Left ventricle myocardium inferior (tissue), 1 donor: ENCODE results near the gene MAP1B. TPM values are rescaled to one million over a fixed set of nuclear protein-coding genes. Genes with fewer than 3 reads are reported as not detected.

Experiments used
- DNase-seq: peaks from one replicate; pipeline ENCODE4 v3.0.0-alpha.2; 2020
- H3K27ac ChIP-seq: fragments of 200-600 bp; replicated peaks from 2 replicates; pipeline ENCODE4 v1.8.0; 2021
- H3K27me3 ChIP-seq: fragments of 200-600 bp; 2 replicates; pipeline ENCODE4 v1.8.0; 2021; ENCODE audit warnings: low read depth
- H3K36me3 ChIP-seq: fragments of 200-600 bp; 2 replicates; pipeline ENCODE4 v1.8.0; 2021
- H3K4me1 ChIP-seq: fragments of 200-600 bp; 2 replicates; pipeline ENCODE4 v1.8.0; 2021
- H3K4me3 ChIP-seq: fragments of 200-600 bp; 2 replicates; pipeline ENCODE4 v1.8.0; 2021; ENCODE audit warnings: mild to moderate bottlenecking, moderate library complexity
- H3K9me3 ChIP-seq: fragments of 200-600 bp; replicated peaks from 2 replicates; pipeline ENCODE4 v1.8.0; 2021
- intact Hi-C: fragments of 100-400 bp; cut with micrococcal nuclease; formaldehyde crosslinking; loops from one replicate; pipeline ENCODE4 v1.11.0; 2022
- total RNA-seq: library from RNA; stranded (reverse); fragmentation: NEBNext Ultra II Directional; extraction: Animal tissue kit (Norgen Biotek cat#: 25700); gene quantifications from one replicate; pipeline ENCODE4 v1.2.1, GENCODE V29; 2021
- TF ChIP-seq, protein P1 (sequence below): fragments of 200-600 bp; IDR thresholded peaks from 2 replicates; pipeline ENCODE4 v1.8.0; 2021; ENCODE audit warnings: antibody characterized with exemption, mild to moderate bottlenecking, borderline replicate concordance
- donor health status: DM: no; HTN: yes; CAD: no; lungs with severe emphysema.

MAP1B gene
- total RNA-seq, 1 donor from 2014 or later, result 73.2 TPM

DNA sequence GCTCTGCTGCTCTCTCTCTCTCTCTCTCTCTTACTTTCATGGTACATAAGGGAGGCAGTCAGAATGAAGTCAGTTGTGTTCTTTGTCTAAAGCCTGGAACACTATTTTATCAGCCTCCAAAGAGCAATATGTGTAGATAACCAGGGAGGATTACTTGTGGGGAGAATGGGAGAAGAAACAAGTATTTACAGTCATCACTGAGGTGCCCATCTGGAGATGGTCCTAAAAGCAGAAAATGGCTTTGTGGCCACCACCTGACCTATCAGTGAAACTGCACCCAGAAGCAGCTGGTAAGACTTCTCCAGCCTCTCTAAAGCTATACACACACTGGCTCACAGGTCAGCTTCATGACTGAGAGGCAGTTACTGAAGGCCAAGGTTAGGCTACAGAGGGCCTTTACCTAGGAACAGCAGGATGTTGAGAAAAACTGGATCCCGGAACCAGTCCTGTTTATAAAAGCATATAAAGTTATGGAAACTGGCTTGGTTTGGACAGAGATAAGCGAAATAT is 137.6 kb downstream of the MAP1B start:
- no peak for DNase-seq
- TF ChIP-seq, protein P1, sequence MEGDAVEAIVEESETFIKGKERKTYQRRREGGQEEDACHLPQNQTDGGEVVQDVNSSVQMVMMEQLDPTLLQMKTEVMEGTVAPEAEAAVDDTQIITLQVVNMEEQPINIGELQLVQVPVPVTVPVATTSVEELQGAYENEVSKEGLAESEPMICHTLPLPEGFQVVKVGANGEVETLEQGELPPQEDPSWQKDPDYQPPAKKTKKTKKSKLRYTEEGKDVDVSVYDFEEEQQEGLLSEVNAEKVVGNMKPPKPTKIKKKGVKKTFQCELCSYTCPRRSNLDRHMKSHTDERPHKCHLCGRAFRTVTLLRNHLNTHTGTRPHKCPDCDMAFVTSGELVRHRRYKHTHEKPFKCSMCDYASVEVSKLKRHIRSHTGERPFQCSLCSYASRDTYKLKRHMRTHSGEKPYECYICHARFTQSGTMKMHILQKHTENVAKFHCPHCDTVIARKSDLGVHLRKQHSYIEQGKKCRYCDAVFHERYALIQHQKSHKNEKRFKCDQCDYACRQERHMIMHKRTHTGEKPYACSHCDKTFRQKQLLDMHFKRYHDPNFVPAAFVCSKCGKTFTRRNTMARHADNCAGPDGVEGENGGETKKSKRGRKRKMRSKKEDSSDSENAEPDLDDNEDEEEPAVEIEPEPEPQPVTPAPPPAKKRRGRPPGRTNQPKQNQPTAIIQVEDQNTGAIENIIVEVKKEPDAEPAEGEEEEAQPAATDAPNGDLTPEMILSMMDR, result peak; percentile 61
- Histone ChIP-seq H3K27me3 (no peaks in the 10 kb centered on the region), H3K36me3 (no peaks in the 10 kb centered on the region), H3K9me3 (no peaks in the 10 kb centered on the region), H3K4me3 (no peak overlapping the region), H3K27ac (peak overlapping the region; percentile 61), H3K4me1 (peaks cover 54% of the 10 kb centered on the region)
- intact Hi-C loops, result no loop called here

DNA sequence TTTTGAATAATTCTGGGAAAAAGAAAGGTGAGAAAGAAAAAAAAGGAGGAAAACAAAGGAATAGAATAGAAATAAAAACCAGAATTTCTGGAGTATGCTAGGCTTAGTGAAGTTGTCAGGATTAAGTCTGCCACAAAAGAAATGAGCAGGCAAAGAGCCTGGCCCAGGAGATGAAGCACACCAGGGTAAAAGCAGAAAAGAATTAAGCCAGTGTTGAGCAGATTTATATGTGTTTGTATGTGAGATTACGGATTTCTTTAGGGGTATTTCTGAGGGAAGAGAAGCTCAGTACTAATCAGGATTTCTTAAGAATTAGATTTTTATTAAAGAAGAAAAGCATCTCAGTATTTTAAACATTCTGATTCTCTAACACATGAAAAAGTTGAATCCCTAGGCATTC is 138.3 kb downstream of the MAP1B start:
- H3K4me1 ChIP-seq, result peaks cover 54% of the 10 kb centered on the region
- TF ChIP-seq, protein P1, result no peak
- H3K9me3 ChIP-seq, result no peaks in the 10 kb centered on the region
- no peaks in the 10 kb centered on the region for H3K27me3 ChIP-seq
- intact Hi-C loops, result no loop called here
- peak overlapping the region; percentile 61 for H3K27ac ChIP-seq
- no peak overlapping the region for H3K4me3 ChIP-seq
- no peaks in the 10 kb centered on the region for H3K36me3 ChIP-seq
- DNase-seq, result no peak

DNA sequence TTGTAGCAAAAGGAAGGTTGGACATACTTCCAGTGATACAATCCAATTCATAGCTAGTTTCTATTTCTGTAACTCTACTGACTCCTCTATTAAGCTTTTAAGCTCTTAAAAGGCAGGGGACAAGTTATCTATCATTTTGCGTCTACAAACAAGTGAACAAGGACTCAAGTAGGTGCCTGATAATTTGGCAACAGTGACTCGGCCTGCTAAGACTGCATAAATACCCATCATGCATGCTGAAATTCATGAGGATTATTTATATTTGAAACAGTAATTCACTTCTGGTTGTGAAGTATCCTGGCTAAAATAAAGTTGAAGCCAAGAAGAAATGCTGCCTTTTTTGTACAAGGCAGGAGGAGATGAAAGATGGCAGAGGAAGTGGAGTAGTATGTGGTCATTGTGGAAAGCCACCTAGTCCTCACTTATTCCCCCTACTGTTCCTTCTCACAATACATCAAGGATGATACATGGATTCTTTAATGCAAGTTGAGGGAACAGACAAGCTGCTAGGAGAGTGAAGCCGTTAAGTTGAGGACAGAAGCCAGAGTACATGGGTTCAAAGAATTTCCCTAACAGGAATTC is 138.8 kb downstream of the MAP1B start:
- Histone ChIP-seq H3K4me1 (peaks cover 54% of the 10 kb centered on the region), H3K36me3 (no peaks in the 10 kb centered on the region), H3K9me3 (no peaks in the 10 kb centered on the region), H3K27me3 (no peaks in the 10 kb centered on the region), H3K4me3 (no peak overlapping the region), H3K27ac (peak overlapping the region; percentile 61)
- no peak for DNase-seq
- TF ChIP-seq, protein P1, result no peak
- intact Hi-C loops, result no loop called here

DNA sequence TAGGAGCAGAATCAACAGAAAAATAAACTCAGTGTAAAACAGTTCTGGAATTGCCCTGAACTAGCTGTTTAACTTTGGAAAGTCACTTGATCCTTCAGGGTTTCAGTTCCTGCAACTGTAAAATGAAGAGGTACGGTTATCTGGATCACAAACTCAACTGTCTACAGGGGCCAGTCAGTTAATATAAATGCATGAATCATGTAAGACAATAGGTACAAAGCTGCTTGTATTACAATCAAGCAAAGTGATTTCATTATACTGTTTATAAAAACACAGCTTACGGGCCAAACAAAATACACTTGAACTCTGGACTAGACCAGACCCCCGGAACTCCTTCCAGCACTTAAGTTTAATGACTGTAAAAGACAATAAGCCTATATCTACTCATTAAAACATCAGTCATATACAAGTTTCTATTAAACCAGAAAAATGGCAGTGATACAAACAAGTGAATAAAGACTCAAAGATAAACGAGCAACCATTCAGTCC is 139.7 kb downstream of the MAP1B start:
- Histone ChIP-seq H3K4me1 (peaks cover 56% of the 10 kb centered on the region), H3K27me3 (no peaks in the 10 kb centered on the region), H3K27ac (peak overlapping the region; percentile 61), H3K9me3 (no peaks in the 10 kb centered on the region), H3K36me3 (no peaks in the 10 kb centered on the region), H3K4me3 (no peak overlapping the region)
- DNase-seq, result no peak
- intact Hi-C loops, result no loop called here
- TF ChIP-seq, protein P1, result no peak

DNA sequence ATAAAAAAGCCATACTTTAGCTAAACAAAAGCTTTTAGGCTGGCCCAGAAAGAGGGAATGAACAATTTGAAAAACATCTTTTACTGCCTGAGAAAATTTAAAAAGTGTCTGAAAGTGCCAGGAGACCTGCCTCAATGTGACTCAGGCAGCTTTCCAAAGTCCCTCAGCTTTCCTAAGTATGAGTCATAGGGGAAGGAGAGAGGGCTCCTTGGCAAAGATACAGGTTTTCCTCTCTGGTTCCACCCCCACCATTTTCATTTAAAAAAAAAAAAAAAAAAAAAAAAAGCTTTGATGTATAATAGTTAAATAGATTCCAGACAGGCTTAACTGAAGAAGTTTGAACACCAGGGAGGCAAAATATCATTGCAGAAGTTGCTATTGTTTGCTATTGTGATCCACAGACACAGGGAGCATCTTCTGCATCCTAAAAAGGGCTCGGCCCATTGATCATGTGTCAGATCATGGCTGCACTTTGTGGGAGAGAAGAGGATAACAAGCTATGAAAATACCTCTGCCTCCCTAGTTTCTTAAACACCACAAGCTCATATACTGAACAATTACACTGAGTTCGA is 141.2 kb downstream of the MAP1B start:
- Histone ChIP-seq H3K9me3 (no peaks in the 10 kb centered on the region), H3K36me3 (no peaks in the 10 kb centered on the region), H3K27me3 (no peaks in the 10 kb centered on the region), H3K4me1 (peaks cover 71% of the 10 kb centered on the region), H3K27ac (peak overlapping the region; percentile 61), H3K4me3 (no peak overlapping the region)
- intact Hi-C loops, result no loop called here
- no peak for DNase-seq
- TF ChIP-seq, protein P1, result no peak
